Stomach (tissue), 4 donors: Measurements from ENCODE around the gene C9orf72.

Experiments
- POLR2A ChIP-seq, 4 donors: fragments of 450-650 bp; IDR thresholded peaks; one replicate each; pipeline ENCODE4 v1.6.1; 2016; ENCODE audit warnings: antibody characterized with exemption in 4 of 4, control low read depth in 2 of 4, mild to moderate bottlenecking in 1 of 4, moderate library complexity in 1 of 4
- POLR2AphosphoS5 ChIP-seq, 3 donors: sonication (generic); formaldehyde crosslinking; IDR thresholded peaks; one replicate each; pipeline ENCODE4 v1.6.1; 2016; ENCODE audit warnings: antibody characterized with exemption in 3 of 3
- TF ChIP-seq, protein P1 (sequence below), 7 experiments: fragments of 450-650 bp in 4 of 7; fragments of 200-600 bp in 3 of 7; sonication (generic) in 3 of 7; IDR thresholded peaks; one replicate each; pipeline ENCODE4 v1.5.1; 2016 to 2019; ENCODE audit warnings: antibody characterized with exemption in 7 of 7, control low read depth in 2 of 7, mild to moderate bottlenecking in 1 of 7

DNA sequence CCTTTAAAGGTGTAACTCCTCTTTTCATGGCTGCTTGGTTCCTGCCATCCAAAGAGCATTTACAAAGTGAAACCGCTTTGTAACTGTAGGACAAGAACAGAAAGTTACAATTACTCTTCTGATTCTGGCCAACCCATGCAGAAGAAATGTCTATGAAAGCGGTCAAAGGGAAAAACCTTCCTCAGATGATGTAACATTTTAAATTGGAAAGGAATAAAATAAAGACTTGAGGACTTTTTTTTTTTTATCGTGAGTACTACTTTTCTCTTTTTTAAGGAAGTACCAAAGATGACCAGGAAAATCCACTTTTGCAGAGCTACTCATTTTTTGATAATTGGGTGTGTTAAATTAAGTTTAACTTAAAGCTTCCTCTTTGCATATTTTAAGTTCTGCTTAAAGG, 13.0 kb upstream of the C9orf72 start:
- no peak for TF ChIP-seq POLR2A (IDR thresholded peaks at IDR 0.05)
- TF ChIP-seq, protein P1, sequence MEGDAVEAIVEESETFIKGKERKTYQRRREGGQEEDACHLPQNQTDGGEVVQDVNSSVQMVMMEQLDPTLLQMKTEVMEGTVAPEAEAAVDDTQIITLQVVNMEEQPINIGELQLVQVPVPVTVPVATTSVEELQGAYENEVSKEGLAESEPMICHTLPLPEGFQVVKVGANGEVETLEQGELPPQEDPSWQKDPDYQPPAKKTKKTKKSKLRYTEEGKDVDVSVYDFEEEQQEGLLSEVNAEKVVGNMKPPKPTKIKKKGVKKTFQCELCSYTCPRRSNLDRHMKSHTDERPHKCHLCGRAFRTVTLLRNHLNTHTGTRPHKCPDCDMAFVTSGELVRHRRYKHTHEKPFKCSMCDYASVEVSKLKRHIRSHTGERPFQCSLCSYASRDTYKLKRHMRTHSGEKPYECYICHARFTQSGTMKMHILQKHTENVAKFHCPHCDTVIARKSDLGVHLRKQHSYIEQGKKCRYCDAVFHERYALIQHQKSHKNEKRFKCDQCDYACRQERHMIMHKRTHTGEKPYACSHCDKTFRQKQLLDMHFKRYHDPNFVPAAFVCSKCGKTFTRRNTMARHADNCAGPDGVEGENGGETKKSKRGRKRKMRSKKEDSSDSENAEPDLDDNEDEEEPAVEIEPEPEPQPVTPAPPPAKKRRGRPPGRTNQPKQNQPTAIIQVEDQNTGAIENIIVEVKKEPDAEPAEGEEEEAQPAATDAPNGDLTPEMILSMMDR (IDR thresholded peaks at IDR 0.05) = no peak
- no peak for TF ChIP-seq POLR2AphosphoS5 (IDR thresholded peaks at IDR 0.05)
